ENCODE results near the gene ZBTB43.
"Not testable (repeated sequence)": the region's sequence is repeated elsewhere in the genome, so short reads cannot be mapped to it uniquely, and the experiment has no call there.

ZBTB43 gene, protein sequence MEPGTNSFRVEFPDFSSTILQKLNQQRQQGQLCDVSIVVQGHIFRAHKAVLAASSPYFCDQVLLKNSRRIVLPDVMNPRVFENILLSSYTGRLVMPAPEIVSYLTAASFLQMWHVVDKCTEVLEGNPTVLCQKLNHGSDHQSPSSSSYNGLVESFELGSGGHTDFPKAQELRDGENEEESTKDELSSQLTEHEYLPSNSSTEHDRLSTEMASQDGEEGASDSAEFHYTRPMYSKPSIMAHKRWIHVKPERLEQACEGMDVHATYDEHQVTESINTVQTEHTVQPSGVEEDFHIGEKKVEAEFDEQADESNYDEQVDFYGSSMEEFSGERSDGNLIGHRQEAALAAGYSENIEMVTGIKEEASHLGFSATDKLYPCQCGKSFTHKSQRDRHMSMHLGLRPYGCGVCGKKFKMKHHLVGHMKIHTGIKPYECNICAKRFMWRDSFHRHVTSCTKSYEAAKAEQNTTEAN

DNA sequence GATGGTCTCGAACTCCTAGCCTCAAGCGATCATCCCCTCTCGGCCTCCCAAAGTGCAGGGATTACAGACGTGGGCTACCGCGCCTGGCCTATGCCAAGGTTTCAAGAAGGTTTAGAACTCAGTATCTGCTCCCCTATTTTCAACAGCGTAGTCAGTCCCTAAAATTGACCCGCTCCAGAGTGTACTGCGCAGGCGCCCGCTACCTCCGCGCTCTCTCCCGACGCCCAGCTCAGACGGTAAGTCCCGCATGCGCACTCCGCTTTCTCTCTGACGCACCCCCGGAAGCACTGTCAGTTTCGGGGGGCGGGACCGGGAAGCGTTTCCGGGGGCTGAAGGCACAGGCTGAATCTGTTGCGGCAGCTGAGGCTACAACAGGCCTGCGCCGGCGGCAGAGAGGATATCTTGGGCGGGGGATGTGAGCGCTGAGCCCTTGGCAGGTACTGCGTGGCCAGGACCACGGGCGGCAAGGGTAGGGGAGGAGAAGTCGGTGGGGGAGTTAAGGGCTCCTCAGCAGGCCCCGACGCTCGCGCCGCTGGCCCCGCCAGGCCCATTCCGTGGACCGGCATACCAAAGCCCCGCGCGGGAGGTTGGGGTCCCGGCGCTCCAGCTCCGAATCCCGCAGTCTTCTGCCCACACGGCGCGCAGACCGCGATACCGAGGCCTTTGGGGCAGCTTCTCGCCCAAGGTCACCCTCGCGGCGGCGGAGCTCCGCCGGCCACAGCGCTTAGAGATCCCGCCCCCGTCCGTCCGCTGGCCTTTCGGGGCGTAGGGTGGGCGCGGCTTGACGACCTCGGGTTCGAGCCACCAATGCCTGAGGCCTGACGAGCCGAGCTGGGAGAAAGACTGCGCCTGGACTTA is at the start of gene ZBTB43:
Gene ZBTB43, plus strand, starts transcription at position 345 of the 858 bp plus-strand sequence. CDS start 27,470 bp downstream, outside the sequence.
- peak; percentile 99 for DNase-seq (ENCODE audit: low spot score)

- DNase-seq (ENCODE audit: low spot score): no peak
These were observed 49.4 kb upstream of the ZBTB43 start for GRCh38 chr9:126755317-126755875.

DNA sequence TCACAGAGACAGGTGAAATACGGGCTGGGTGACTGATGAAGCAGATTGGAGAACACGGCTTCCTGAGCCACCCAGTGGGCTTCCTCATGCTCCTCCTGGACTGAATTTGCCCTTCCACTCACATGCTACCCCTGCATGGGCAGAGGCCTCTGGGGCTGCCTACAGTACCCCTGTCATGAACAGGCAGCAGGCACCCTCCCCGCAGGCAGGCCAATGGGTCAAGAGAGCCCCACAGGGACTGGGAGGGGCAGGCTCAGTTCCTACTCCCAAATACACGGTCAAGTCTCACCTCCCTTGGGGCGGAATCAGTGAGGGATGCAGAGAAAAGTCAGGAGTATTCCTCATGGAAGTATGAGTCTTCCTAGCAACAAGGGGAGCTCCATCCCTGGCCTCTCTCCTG is 48.6 kb upstream of the ZBTB43 start:
- DNase-seq (ENCODE audit: low spot score): no peak

DNA sequence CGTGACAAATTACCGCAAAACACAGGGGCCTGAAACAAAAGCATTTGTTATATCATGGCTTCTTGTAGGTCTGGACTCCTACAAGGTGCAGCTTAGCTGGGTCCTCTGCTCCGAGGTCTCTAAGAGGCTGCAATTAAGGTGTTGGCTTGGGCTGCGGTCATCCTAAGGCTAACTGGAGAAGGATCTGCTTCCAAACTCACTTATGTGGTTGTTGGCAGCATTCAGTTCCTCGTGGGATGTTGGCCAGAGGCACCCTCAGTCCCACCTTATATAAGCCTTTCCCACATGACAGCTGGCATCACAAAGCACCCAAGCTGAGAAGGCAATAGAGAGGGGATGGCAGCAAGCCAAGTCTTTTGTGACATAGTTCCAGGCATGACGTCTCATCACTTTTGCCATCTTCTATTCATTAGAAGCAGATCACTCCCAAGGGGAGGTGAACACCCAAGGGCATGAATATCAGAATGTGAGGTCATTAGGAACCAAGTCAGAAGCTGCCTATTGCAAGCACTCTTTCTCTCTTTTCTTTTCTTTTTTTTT is 47.9 kb upstream of the ZBTB43 start:
- no peak for DNase-seq (ENCODE audit: low spot score)

GRCh38 chr9:126758916-126759585 is 45.8 kb upstream of the ZBTB43 start:
- DNase-seq (ENCODE audit: low spot score): no peak

- no peak for DNase-seq (ENCODE audit: low spot score)
These were observed 43.6 kb upstream of the ZBTB43 start for GRCh38 chr9:126761274-126761673.

DNA sequence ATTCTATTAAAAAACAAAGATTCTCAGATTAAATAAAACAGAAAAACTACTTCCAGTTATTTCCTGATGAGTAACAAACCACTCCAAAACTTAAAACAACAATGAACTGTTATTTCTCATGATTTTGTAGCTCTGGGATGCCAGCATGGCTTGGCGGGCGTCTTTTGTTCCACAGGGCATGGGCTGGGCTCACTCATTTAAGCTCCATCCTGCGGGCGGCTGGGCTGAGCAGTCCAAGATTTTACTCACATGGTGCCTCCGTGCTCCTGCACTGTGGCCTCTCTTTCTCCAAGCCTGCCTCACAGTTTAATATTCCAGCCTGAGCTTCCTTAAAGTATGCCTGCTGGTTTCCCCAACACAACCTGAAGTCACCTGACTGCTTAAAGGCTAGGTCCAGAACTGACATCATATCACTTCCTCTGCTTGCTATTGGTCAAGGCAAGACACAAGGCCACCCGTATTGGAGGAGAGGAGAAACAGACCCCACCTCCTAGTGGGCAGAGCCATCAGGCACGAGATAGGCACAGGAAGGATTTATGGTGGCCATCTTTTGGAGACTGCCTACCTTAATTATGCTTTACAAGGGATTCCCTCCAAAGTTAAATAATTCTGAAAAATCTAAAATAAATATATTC is 41.6 kb upstream of the ZBTB43 start:
- peak; percentile 48 for DNase-seq (ENCODE audit: low spot score)

- DNase-seq (ENCODE audit: low spot score): peak; percentile 68
These were observed 31.7 kb upstream of the ZBTB43 start for GRCh38 chr9:126773004-126773607.

DNA sequence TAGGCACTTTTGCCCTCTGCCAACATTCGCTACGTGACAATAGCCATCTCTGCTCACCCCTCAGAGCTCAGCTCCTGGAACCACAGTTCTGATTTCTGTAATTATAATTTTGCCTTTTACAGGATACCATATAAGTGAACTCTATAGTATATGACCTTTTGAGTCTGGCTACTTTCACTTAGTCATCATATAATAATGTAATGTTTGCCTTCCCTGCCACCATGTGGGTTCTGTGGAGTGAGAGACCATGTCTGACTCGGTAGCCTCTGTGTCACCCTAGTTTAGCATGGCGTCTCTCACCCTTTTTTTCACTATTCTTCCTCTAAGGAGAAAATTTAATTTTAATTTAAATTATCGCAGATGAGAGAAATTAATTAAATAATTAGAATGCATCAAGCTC is 28.9 kb upstream of the ZBTB43 start:
- no peak for DNase-seq (ENCODE audit: low spot score)

DNA sequence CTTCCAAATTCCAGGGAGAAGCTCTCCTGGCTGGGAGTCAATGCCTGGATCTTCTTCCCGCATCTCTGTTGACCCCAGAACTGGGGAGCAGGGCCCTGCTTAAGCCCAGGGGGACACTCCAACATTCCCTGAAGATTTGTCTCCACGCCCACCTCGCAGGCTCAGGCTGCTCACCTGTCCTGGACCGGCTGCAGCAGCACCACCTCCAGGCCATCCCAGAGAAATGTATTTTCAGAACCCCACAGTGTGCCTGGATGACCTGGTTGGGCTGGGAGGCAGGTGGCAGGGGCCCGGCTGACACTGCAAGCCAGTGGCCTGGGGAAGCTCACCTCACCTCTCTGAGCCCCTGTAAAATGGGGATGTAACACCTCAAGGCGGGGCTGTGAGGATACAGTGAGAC is 27.1 kb upstream of the ZBTB43 start:
- peak; percentile 80 for DNase-seq (ENCODE audit: low spot score)

- DNase-seq (ENCODE audit: low spot score): no peak
These were observed 26.7 kb upstream of the ZBTB43 start for GRCh38 chr9:126778141-126778540.

GRCh38 chr9:126778696-126779095 is 26.1 kb upstream of the ZBTB43 start:
- DNase-seq (ENCODE audit: low spot score): not testable (repeated sequence)

DNA sequence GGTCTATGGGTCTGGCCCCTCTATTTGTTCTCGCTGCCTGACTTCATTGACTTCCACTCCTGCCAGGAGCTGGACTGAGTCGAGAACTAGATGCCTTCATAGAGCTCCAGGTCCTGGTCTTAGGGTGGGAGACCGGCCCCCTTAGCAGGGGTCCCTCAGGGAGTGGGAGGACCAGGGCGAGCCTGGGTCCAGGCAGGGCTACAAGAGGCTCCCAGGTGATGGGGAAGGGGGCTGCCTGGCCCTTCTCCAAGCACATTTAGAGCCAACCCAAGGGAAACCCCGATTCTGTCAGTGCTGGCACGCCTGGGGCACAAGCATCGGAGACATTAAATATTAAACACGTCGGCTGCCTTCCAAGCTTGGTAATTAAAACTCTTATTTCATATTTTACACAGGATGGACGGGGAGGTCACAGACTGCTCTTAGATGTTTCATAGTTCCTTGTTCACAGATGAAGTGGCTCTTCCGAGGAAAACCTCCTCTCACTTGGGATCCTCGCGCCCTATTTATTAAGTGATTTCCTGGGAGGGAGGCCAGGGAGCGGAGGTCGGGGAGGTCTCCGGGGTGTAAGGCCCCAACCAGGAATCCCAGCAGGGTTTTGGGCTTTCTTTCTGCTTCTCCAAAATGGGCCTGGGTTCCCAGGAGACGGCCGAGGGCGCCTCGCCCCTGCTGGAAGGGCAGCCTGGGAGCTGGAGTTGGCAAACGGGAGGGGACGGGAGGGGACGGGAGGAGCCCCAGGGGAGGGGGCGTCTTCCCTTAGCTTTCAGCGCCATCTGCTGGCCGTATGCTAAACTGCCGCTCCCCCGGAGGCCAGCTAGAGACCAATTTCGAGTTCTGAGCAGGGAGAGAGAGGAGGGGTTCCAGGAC is 23.4 kb upstream of the ZBTB43 start:
- DNase-seq (ENCODE audit: low spot score): peak; percentile 93

GRCh38 chr9:126782053-126782388 is 22.8 kb upstream of the ZBTB43 start:
- no peak for DNase-seq (ENCODE audit: low spot score)

DNA sequence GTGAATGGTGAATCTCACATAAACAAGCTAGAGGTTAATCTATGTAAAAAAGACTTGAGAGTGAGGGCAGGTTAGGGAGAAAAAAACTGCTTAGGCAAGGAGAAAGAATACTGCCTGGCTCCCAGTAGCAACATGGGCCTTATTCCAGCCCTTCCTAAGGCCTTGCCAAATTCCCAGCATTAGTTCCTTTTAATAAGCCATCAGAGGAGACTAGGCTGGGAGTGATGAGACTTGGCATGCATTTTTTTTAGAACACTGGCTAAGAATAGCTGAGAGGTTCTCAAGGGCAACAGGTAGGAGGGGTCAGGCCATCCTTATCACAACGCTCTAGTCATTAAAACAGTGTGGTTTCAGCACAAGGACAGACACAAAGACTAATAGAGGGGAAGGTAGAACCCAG is 20.9 kb upstream of the ZBTB43 start:
- no peak for DNase-seq (ENCODE audit: low spot score)

DNA sequence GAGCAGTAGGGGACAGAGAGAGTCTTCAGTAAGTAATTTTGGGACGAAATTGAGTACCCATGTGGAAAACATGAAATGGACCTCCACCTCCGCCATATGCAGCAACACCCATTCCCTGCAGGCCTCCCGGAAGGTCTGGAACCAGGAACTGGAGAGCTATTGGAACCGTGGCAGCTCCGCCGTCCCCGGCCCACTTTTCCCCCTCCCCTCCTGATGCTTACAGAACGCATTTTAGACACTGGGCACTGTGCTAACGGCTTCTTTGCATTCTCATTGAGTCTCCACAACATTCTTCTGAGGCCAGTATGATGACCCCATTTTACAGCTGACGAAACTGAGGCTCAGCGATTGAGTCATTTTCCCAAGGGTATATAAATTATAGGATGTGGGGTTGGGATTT is 20.4 kb upstream of the ZBTB43 start:
- no peak for DNase-seq (ENCODE audit: low spot score)

DNA sequence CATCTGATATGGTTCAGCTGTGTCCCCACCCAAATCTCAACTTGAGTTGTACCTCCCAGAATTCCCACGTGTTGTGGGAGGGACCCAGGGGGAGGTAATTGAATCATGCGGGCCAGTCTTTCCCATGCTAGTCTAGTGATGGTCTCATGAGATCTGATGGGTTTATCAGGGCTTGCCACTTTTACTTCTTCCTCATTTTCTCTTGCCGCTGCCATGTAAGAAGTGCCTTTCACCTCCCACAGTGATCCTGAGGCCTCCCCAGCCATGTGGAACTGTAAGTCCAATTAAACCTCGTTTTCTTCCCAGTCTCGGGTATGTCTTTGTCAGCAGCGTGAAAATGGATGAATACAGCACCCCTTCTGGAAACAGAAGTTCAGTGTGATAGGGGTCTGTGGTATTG is 20.0 kb upstream of the ZBTB43 start:
- not testable (repeated sequence) for DNase-seq (ENCODE audit: low spot score)

DNA sequence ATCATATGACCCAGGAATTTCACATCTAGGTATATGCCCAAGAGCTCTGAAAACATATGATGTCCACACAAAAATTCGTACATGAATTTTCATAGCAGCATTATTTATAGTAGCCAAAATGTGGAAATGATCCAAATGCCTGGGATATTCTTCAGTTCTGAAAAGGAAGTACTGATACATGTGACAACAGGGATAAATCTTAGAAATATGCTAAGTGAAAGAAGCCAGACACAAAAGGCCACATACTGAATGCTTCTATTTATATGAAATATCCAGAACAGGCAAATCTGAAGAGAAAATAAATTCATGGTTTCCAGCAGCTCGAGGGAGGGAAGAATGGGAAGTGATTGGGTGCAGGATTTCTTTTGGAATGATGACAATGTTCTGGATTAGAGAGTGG is 16.8 kb upstream of the ZBTB43 start:
- DNase-seq (ENCODE audit: low spot score): no peak

GRCh38 chr9:126788634-126789349 is 16.0 kb upstream of the ZBTB43 start:
- DNase-seq (ENCODE audit: low spot score): no peak
